HL-60 (cell line): ENCODE data around the gene ZNF70.

Experiments
- DNase-seq, 2 experiments: peaks; one replicate each; pipeline ENCODE4 v3.0.0-alpha.2; 2010 to 2020; ENCODE audit warnings: low read depth in 1 of 2, low spot score in 1 of 2
- H3K27ac ChIP-seq: fragments of 250-450 bp; sonication (Bioruptor Pico); replicated peaks from 2 replicates; pipeline ENCODE4 v1.5.1; 2020; ENCODE audit warnings: mild to moderate bottlenecking, moderate library complexity
- H3K27me3 ChIP-seq: fragments of 250-450 bp; sonication (Bioruptor Pico); 2 replicates; pipeline ENCODE4 v1.5.1; 2021; ENCODE audit warnings: mild to moderate bottlenecking, moderate library complexity; ENCODE audit not compliant: insufficient read depth, poor library complexity, severe bottlenecking
- H3K4me3 ChIP-seq: replicated peaks from 2 replicates; pipeline ENCODE4 v1.5.1; 2011; ENCODE audit warnings: mild to moderate bottlenecking, control low read depth, low read length; ENCODE audit not compliant: insufficient read depth
- GABPA ChIP-seq: IDR thresholded peaks from 2 replicates; pipeline ENCODE4 v1.6.1; 2012; ENCODE audit warnings: low read depth
- POLR2AphosphoS5 ChIP-seq: IDR thresholded peaks from 2 replicates; pipeline ENCODE4 v1.6.1; 2012; ENCODE audit warnings: low read depth
- SPI1 ChIP-seq: IDR thresholded peaks from 2 replicates; pipeline ENCODE4 v1.6.1; 2012; ENCODE audit warnings: low read depth, mild to moderate bottlenecking, borderline replicate concordance
- TF ChIP-seq, protein P1 (sequence below): IDR thresholded peaks from one replicate; pipeline ENCODE4 v1.5.1; 2011; ENCODE audit warnings: low read length, control low read depth, inconsistent platforms; ENCODE audit not compliant: insufficient read depth
- TF ChIP-seq, protein P2 (sequence below): IDR thresholded peaks from 2 replicates; pipeline ENCODE4 v1.6.1; 2012; ENCODE audit warnings: low read depth; ENCODE audit not compliant: insufficient replicate concordance

Gene ZNF70

DNA sequence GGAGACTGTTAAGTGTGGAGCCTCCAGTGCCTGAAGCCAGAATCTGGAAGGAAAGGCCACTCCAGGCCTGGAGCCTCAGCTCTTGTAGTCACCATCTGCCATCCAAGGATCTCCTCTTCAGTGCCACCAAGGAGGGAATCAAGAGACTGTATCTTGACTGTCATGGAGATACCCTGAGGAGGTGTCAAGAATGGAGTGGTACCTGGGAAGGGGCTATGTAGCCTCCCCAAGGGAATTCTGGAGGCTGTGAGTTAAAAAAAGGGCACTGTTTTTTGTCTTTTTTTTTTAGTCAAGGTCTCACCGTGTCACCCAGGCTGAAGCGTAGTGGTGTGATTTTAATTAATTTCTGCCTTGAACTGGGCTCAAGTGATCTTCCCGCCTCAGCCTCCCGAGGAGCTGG is 8.7 kb upstream of the ZNF70 start:
- no peaks in the 10 kb centered on the region for H3K27me3 ChIP-seq
- no peak overlapping the region for H3K27ac ChIP-seq
- DNase-seq: no peak
- no peak overlapping the region for H3K4me3 ChIP-seq
- TF ChIP-seq, protein P1, sequence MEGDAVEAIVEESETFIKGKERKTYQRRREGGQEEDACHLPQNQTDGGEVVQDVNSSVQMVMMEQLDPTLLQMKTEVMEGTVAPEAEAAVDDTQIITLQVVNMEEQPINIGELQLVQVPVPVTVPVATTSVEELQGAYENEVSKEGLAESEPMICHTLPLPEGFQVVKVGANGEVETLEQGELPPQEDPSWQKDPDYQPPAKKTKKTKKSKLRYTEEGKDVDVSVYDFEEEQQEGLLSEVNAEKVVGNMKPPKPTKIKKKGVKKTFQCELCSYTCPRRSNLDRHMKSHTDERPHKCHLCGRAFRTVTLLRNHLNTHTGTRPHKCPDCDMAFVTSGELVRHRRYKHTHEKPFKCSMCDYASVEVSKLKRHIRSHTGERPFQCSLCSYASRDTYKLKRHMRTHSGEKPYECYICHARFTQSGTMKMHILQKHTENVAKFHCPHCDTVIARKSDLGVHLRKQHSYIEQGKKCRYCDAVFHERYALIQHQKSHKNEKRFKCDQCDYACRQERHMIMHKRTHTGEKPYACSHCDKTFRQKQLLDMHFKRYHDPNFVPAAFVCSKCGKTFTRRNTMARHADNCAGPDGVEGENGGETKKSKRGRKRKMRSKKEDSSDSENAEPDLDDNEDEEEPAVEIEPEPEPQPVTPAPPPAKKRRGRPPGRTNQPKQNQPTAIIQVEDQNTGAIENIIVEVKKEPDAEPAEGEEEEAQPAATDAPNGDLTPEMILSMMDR: no peak
- TF ChIP-seq SPI1 (no peak), GABPA (no peak), POLR2AphosphoS5 (no peak)
- TF ChIP-seq, protein P2, sequence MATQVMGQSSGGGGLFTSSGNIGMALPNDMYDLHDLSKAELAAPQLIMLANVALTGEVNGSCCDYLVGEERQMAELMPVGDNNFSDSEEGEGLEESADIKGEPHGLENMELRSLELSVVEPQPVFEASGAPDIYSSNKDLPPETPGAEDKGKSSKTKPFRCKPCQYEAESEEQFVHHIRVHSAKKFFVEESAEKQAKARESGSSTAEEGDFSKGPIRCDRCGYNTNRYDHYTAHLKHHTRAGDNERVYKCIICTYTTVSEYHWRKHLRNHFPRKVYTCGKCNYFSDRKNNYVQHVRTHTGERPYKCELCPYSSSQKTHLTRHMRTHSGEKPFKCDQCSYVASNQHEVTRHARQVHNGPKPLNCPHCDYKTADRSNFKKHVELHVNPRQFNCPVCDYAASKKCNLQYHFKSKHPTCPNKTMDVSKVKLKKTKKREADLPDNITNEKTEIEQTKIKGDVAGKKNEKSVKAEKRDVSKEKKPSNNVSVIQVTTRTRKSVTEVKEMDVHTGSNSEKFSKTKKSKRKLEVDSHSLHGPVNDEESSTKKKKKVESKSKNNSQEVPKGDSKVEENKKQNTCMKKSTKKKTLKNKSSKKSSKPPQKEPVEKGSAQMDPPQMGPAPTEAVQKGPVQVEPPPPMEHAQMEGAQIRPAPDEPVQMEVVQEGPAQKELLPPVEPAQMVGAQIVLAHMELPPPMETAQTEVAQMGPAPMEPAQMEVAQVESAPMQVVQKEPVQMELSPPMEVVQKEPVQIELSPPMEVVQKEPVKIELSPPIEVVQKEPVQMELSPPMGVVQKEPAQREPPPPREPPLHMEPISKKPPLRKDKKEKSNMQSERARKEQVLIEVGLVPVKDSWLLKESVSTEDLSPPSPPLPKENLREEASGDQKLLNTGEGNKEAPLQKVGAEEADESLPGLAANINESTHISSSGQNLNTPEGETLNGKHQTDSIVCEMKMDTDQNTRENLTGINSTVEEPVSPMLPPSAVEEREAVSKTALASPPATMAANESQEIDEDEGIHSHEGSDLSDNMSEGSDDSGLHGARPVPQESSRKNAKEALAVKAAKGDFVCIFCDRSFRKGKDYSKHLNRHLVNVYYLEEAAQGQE: no peak

DNA sequence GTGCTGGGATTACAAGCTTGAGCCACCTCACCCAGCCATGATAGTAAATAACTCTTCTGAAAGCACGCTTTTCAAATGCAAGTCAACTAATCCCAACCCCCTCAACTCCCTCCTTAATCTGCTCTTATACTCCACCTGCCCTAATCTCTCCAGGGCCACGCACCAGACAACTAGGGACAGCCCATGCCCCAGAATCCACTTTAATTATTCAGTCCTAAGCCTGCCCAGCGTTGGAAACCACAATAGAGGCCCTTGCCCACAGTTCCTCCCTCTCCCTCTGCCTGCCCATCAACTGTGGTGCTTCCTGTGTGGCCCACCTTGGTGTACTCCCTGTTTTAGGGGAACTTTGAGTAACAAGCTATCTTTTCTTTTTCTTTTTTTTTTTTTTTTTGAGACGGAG is 6.0 kb upstream of the ZNF70 start:
- DNase-seq: peak in 1 of 2 experiments; percentile 16
- H3K27me3 ChIP-seq: no peaks in the 10 kb centered on the region
- TF ChIP-seq GABPA (no peak), SPI1 (peak; percentile 18; the same call in 1 of the 2 replicates)
- no peak overlapping the region for H3K4me3 ChIP-seq
- no peak overlapping the region for H3K27ac ChIP-seq

DNA sequence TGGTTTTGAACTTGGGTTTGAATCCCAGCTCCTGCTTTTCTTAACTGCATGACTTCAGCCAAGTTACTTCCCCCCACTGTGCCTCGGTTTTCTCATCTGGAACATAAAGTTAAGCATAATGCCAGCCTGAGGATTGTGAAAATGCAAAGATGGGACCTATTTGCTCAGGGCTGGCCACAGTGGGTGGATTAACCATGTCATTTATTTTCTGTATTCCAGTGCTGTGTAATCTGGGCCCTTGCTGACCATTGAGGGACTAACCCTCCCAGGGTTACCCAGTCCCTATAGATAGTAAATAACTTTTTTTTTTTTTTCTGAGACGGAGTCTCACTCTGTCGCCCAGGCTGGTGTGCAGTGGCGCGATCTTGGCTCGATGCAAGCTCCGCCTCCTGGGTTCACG is 4.8 kb upstream of the ZNF70 start:
- DNase-seq: no peak
- H3K27ac ChIP-seq: no peak overlapping the region
- TF ChIP-seq GABPA (no peak), POLR2AphosphoS5 (no peak), SPI1 (no peak)
- TF ChIP-seq, protein P1: no peak
- TF ChIP-seq, protein P2: no peak
- H3K4me3 ChIP-seq: no peak overlapping the region
- no peaks in the 10 kb centered on the region for H3K27me3 ChIP-seq

DNA sequence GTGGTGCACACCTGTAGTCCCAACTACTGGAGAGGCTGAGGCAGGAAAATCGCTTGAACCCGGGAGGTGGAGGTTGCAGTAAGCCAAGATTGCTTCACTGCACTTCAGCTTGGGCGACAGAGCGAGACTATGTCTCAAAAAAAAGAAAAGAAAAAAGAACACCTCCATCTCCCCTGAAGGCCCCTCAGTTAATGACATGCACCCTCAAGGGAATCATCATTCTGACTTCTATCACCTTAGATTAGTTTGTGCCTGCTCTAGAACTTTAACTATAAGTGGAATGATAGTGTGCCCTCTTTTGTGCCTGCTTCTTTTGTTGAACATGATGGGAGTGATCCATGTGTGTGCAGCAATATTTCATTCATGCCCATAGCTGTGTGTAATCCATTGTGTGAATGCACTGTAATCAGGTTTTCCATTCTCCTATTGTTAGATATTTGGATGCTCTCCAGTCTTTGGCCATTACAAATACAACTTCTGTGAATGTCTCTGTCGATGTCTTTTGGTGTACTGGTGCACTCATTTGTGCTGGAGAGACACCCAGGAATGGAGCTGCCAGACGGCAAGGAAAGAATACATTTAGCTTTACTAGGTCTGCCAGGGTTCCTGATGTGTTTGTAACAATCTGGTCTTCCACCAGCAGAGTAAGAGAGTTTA is 4.2 kb upstream of the ZNF70 start:
- H3K27ac ChIP-seq: no peak overlapping the region
- TF ChIP-seq, protein P1: no peak
- TF ChIP-seq, protein P2: no peak
- no peak for DNase-seq
- no peak overlapping the region for H3K4me3 ChIP-seq
- no peaks in the 10 kb centered on the region for H3K27me3 ChIP-seq
